CD8-positive, alpha-beta memory T cell (primary cell): ENCODE measurements around the gene GPR137. TPM values are rescaled to one million over a fixed set of nuclear protein-coding genes. Genes with fewer than 3 reads are reported as not detected.

Source experiments
- CTCF ChIA-PET: fragments of 350-600 bp; sonication (Branson Sonifier 250); formaldehyde crosslinking; loops from one replicate; lab custom pipeline; 2021; ENCODE audit warnings: antibody characterized with exemption; lab: Charles Lee
- POLR2A ChIA-PET: fragments of 350-600 bp; sonication (Branson Sonifier 250); formaldehyde crosslinking; loops from one replicate; lab custom pipeline; 2021; ENCODE audit warnings: antibody characterized with exemption; lab: Charles Lee
- DNase-seq, 5 donors: peaks; one replicate each; pipeline versions ENCODE4 v3.0.0 to v3.0.0-alpha.2; 2020 to 2022; ENCODE audit warnings: mixed read lengths in 1 of 5
- H3K27ac ChIP-seq: one replicate; pipeline ENCODE4 v1.7.0; 2013; ENCODE audit warnings: low read depth, mild to moderate bottlenecking, low read length, moderate library complexity
- H3K27me3 ChIP-seq: 2 replicates; pipeline ENCODE4 v1.7.0; 2013; ENCODE audit warnings: low read length, mild to moderate bottlenecking; ENCODE audit not compliant: insufficient read depth, poor library complexity, severe bottlenecking
- H3K36me3 ChIP-seq: 2 replicates; pipeline ENCODE4 v1.7.0; 2013; ENCODE audit warnings: mild to moderate bottlenecking, low read length, moderate library complexity; ENCODE audit not compliant: insufficient read depth
- H3K4me1 ChIP-seq: 2 replicates; pipeline ENCODE4 v1.7.0; 2013; ENCODE audit warnings: mild to moderate bottlenecking, low read length, moderate library complexity; ENCODE audit not compliant: insufficient read depth
- H3K4me3 ChIP-seq: 2 replicates; pipeline ENCODE4 v1.7.0; 2013; ENCODE audit warnings: mild to moderate bottlenecking, low read length
- H3K9me3 ChIP-seq: 2 replicates; pipeline ENCODE4 v1.7.0; 2013; ENCODE audit warnings: mild to moderate bottlenecking, low read length
- H3K27ac Mint-ChIP-seq, 8 donors: one replicate each; pipeline ENCODE4 v1.8.0; 2020 to 2021; ENCODE audit warnings: mixed read lengths in 8 of 8, mild to moderate bottlenecking in 6 of 8, inconsistent platforms in 3 of 8, moderate library complexity in 3 of 8
- H3K27me3 Mint-ChIP-seq, 2 donors: one replicate each; pipeline ENCODE4 v1.8.0; 2020 to 2021; ENCODE audit warnings: mixed read lengths in 2 of 2, mild to moderate bottlenecking in 1 of 2, moderate library complexity in 1 of 2
- H3K36me3 Mint-ChIP-seq, 3 donors: one replicate each; pipeline ENCODE4 v1.8.0; 2020 to 2021; ENCODE audit warnings: mixed read lengths in 3 of 3, inconsistent platforms in 1 of 3, mild to moderate bottlenecking in 1 of 3
- H3K4me1 Mint-ChIP-seq, 3 donors: one replicate each; pipeline ENCODE4 v1.8.0; 2020 to 2021; ENCODE audit warnings: mixed read lengths in 3 of 3, inconsistent platforms in 1 of 3, mild to moderate bottlenecking in 1 of 3
- H3K4me3 Mint-ChIP-seq, 7 donors: one replicate each; pipeline ENCODE4 v1.8.0; 2020 to 2021; ENCODE audit warnings: mixed read lengths in 7 of 7, mild to moderate bottlenecking in 6 of 7, moderate library complexity in 4 of 7, inconsistent platforms in 2 of 7
- H3K9me3 Mint-ChIP-seq, 5 donors: one replicate each; pipeline ENCODE4 v1.8.0; 2020 to 2022; ENCODE audit warnings: mixed read lengths in 5 of 5, mild to moderate bottlenecking in 3 of 5, moderate library complexity in 2 of 5, inconsistent platforms in 1 of 5
- polyA plus RNA-seq: library from polyadenylated mRNA; unstranded; fragments of 300-500 nt; fragmentation: Illumina TruSeq; gene quantifications from one replicate; pipeline ENCODE4 v1.2.3, GENCODE V29; 2021
- total RNA-seq, 2 experiments: library from RNA; stranded (reverse); gene quantifications; one replicate each; pipeline ENCODE4 v1.2.3, GENCODE V29; 2021

GPR137 gene
- total and polyA plus RNA-seq, 3 experiments from 2014 or later = 9.1 to 65.0 (median 64.2) TPM

DNA sequence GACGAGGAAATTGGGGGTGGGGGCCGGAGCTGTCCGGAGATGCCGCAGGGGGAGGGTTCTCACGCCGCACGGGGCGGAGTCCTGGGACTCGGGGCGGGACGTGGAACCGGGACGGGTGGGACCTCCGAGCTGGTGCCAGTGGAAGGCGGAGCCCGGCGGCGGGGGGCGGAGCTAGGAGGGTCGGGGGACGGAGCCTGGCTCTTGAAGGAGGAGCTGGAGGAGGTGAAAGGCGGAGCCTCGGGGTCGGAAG lies 44.5 kb upstream of the GPR137 start:
- no peaks in the 10 kb centered on the region for H3K27me3 ChIP-seq
- Mint-ChIP-seq H3K27me3 (no peaks in the 10 kb centered on the region), H3K4me3 (peak overlapping the region; percentile 87 to 97 (median 90)), H3K9me3 (no peaks in the 10 kb centered on the region), H3K36me3 (peaks cover 0 to 39% (median 0%) of the 10 kb centered on the region in 3 donors), H3K4me1 (peaks cover 22 to 65% (median 26%) of the 10 kb centered on the region in 3 donors), H3K27ac (peak overlapping the region; percentile 99 to 100 (median 100))
- no peaks in the 10 kb centered on the region for H3K9me3 ChIP-seq
- peaks cover 39% of the 10 kb centered on the region for H3K4me1 ChIP-seq
- H3K27ac ChIP-seq = peak overlapping the region; percentile 99
- ChIA-PET POLR2A (interaction anchor here (0.6 to 2.5 kb wide), 13 partner anchors 9 to 947 kb away, joined by 3 to 35 read pairs (median 5); partner anchors contain the start of genes CATSPERZ, ESRRA, FERMT3 and NUDT22), CTCF (interaction anchor here (0.6 to 13.4 kb wide), 11 partner anchors 9 to 77 kb away, joined by 3 to 124 read pairs (median 5); partner anchors contain the start of genes CATSPERZ, FERMT3, NUDT22 and PLCB3)
- DNase-seq = peak in 3 of 5 donors; percentile 100
- H3K36me3 ChIP-seq = no peaks in the 10 kb centered on the region
- H3K4me3 ChIP-seq = peak overlapping the region; percentile 76

DNA sequence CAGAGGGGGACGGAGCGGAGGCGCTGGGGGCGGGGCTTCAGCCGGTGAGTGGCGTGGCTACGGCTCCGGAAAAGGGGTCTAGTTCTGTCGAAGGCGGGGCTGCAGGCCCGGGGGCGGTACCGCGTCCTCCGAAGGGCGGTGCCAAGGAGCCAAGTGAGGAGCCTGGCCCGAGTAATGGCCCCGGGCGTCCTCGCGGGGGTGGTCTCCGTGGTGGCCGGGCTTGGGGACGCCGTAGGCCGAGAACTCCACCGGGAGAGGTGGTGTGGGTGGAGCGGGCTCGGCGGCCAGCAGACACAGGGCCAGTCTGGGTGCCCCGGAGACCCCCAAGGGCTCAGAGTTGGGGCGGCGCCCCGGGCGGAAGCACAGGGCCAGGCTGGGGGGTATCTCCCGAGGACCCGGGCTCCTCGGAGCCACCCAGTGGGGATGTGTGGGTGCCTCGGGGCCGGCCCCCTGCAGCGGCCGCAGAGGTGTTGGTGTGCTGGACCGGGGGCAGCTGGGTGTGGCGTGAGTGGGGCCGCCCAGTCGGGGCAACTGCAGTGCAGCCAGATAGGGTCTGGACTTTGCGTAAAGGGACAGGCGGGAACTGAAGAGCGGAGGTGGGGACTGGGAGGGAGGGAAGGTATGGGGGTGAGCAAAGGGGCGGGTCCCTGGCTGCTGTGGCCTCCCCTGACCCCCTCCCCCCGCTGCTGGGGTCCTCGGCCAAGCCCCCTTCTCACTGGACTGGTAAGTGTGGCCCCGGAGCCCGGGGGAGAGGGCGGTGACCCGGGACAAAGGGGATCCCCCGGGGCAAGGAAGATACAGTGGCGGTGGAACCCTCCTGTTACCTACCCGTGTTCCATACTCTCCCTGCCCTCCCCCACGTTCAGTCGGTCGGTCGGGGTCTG lies 43.9 kb upstream of the GPR137 start:
- Mint-ChIP-seq H3K4me3 (peak overlapping the region; percentile 87 to 97 (median 90)), H3K4me1 (peaks cover 23 to 67% (median 26%) of the 10 kb centered on the region in 3 donors)

GRCh38 chr11:64243236-64243854 lies 42.3 kb upstream of the GPR137 start:
- no peak for DNase-seq
- no peaks in the 10 kb centered on the region for H3K27me3 Mint-ChIP-seq
- peaks cover 27 to 71% (median 30%) of the 10 kb centered on the region in 3 donors for H3K4me1 Mint-ChIP-seq
- peaks cover 0 to 26% (median 0%) of the 10 kb centered on the region in 3 donors for H3K36me3 Mint-ChIP-seq
- H3K36me3 ChIP-seq = no peaks in the 10 kb centered on the region
- no peak overlapping the region for H3K27ac ChIP-seq
- peak overlapping the region in 7 of 8 donors; percentile 29 to 93 (median 76) for H3K27ac Mint-ChIP-seq
- no peaks in the 10 kb centered on the region for H3K9me3 Mint-ChIP-seq
- CTCF ChIA-PET = interaction anchor here (1.5 to 13.4 kb wide), 5 partner anchors 9 to 61 kb away, joined by 5 to 124 read pairs (median 12); partner anchors contain the start of genes CATSPERZ and FERMT3
- no peaks in the 10 kb centered on the region for H3K27me3 ChIP-seq
- peak overlapping the region; percentile 49 to 90 (median 87) for H3K4me3 Mint-ChIP-seq
- H3K4me1 ChIP-seq = peaks cover 39% of the 10 kb centered on the region
- H3K9me3 ChIP-seq = no peaks in the 10 kb centered on the region
- POLR2A ChIA-PET = interaction anchor here (1.0 kb wide), 1 partner anchor 37 kb away, joined by 3 read pairs; no protein-coding TSS in a partner anchor
- no peak overlapping the region for H3K4me3 ChIP-seq

More for the DNA sequence above, 43.9 kb upstream of the GPR137 start:
- POLR2A ChIA-PET = interaction anchor here (0.6 to 2.5 kb wide), 15 partner anchors 8 to 946 kb away, joined by 3 to 35 read pairs (median 4); partner anchors contain the start of genes CATSPERZ, ESRRA, FERMT3 and NUDT22
- no peaks in the 10 kb centered on the region for H3K27me3 Mint-ChIP-seq
- H3K27ac Mint-ChIP-seq = peak overlapping the region; percentile 99 to 100 (median 100)
- no peaks in the 10 kb centered on the region for H3K9me3 Mint-ChIP-seq
- peak overlapping the region; percentile 76 for H3K4me3 ChIP-seq
- DNase-seq = peak in 2 of 5 donors; percentile 99 to 100
- H3K36me3 Mint-ChIP-seq = peaks cover 0 to 39% (median 0%) of the 10 kb centered on the region in 3 donors
- peaks cover 39% of the 10 kb centered on the region for H3K4me1 ChIP-seq
- peak overlapping the region; percentile 99 for H3K27ac ChIP-seq
- H3K9me3 ChIP-seq = no peaks in the 10 kb centered on the region
- H3K36me3 ChIP-seq = no peaks in the 10 kb centered on the region
- H3K27me3 ChIP-seq = no peaks in the 10 kb centered on the region
- CTCF ChIA-PET = interaction anchor here (0.6 to 13.4 kb wide), 13 partner anchors 9 to 76 kb away, joined by 3 to 124 read pairs (median 5); partner anchors contain the start of genes CATSPERZ, FERMT3, NUDT22 and PLCB3

- ChIA-PET POLR2A (interaction anchor here (1.0 to 1.4 kb wide), 2 partner anchors 18 to 38 kb away, joined by 3 to 9 read pairs; partner anchors contain the start of gene NUDT22), CTCF (interaction anchor here (1.5 to 13.4 kb wide), 5 partner anchors 8 to 60 kb away, joined by 5 to 124 read pairs (median 12); partner anchors contain the start of genes CATSPERZ and FERMT3)
- no peaks in the 10 kb centered on the region for H3K27me3 Mint-ChIP-seq
- H3K4me1 Mint-ChIP-seq = peaks cover 27 to 65% (median 31%) of the 10 kb centered on the region in 3 donors
- H3K27ac ChIP-seq = no peak overlapping the region
- H3K36me3 Mint-ChIP-seq = peaks cover 0 to 20% (median 0%) of the 10 kb centered on the region in 3 donors
- no peak for DNase-seq
- H3K27me3 ChIP-seq = no peaks in the 10 kb centered on the region
- H3K36me3 ChIP-seq = no peaks in the 10 kb centered on the region
- H3K27ac Mint-ChIP-seq = peak overlapping the region in 5 of 8 donors; percentile 58 to 93 (median 79)
- peak overlapping the region in 6 of 7 donors; percentile 27 to 88 (median 72) for H3K4me3 Mint-ChIP-seq
- H3K4me1 ChIP-seq = peaks cover 39% of the 10 kb centered on the region
- H3K4me3 ChIP-seq = no peak overlapping the region
- no peaks in the 10 kb centered on the region for H3K9me3 Mint-ChIP-seq
- H3K9me3 ChIP-seq = no peaks in the 10 kb centered on the region
These were observed 41.5 kb upstream of the GPR137 start for GRCh38 chr11:64244107-64244506.

- DNase-seq = no peak
- CTCF ChIA-PET = interaction anchor here (1.0 to 13.4 kb wide), 5 partner anchors 13 to 58 kb away, joined by 3 to 124 read pairs (median 62); partner anchors contain the start of genes CATSPERZ, ESRRA, FERMT3 and NUDT22
- peak overlapping the region; percentile 66 for H3K4me3 ChIP-seq
- no peaks in the 10 kb centered on the region for H3K36me3 ChIP-seq
- H3K27ac ChIP-seq = peak overlapping the region; percentile 67
- Mint-ChIP-seq H3K4me1 (peaks cover 28 to 62% (median 28%) of the 10 kb centered on the region in 3 donors), H3K27ac (peak overlapping the region in 7 of 8 donors; percentile 45 to 99 (median 89)), H3K36me3 (peaks cover 0 to 20% (median 0%) of the 10 kb centered on the region in 3 donors), H3K9me3 (no peaks in the 10 kb centered on the region), H3K4me3 (peak overlapping the region in 6 of 7 donors; percentile 83 to 94 (median 87)), H3K27me3 (no peaks in the 10 kb centered on the region)
- peaks cover 36% of the 10 kb centered on the region for H3K4me1 ChIP-seq
- H3K27me3 ChIP-seq = no peaks in the 10 kb centered on the region
- no peaks in the 10 kb centered on the region for H3K9me3 ChIP-seq
- POLR2A ChIA-PET = interaction anchor here (0.6 to 4.3 kb wide), 9 partner anchors 12 to 1572 kb away, joined by 5 to 44 read pairs (median 9); partner anchors contain the start of genes DNAJC4, ESRRA, FERMT3 and NUDT22
These were observed 40.7 kb upstream of the GPR137 start for GRCh38 chr11:64244966-64245365.

DNA sequence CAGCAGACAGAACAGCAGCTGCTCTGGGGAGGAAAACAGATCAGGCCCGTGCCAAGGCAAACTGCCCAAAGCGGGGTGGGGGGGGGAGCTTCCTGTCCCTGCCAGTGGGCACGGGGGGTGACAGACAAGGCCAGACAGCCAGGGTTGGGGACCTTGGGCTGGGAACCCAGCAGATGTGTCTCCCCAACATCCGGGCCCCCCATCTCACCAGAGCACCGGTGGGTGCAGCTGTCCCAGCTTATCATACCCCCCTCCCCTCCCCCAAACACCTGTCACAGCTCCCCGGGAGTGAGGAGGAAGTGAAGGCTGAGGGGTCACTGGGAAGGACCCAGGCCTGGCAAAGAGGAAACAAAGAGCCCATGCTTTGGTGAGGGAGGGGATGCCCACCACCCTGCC lies 40.2 kb upstream of the GPR137 start:
- Mint-ChIP-seq H3K4me1 (peaks cover 24 to 59% (median 26%) of the 10 kb centered on the region in 3 donors), H3K27ac (peak overlapping the region; percentile 79 to 99 (median 88))
- POLR2A ChIA-PET = interaction anchor here (0.9 to 4.3 kb wide), 9 partner anchors 11 to 72 kb away, joined by 5 to 44 read pairs (median 9); partner anchors contain the start of genes DNAJC4, ESRRA, FERMT3 and NUDT22

More for the DNA sequence above, 40.2 kb upstream of the GPR137 start:
- Histone ChIP-seq H3K4me3 (peak overlapping the region; percentile 66), H3K27ac (peak overlapping the region; percentile 67), H3K27me3 (no peaks in the 10 kb centered on the region), H3K9me3 (no peaks in the 10 kb centered on the region), H3K4me1 (peaks cover 33% of the 10 kb centered on the region), H3K36me3 (no peaks in the 10 kb centered on the region)
- Mint-ChIP-seq H3K36me3 (peaks cover 0 to 20% (median 0%) of the 10 kb centered on the region in 3 donors), H3K4me3 (peak overlapping the region; percentile 83 to 94 (median 86)), H3K9me3 (no peaks in the 10 kb centered on the region), H3K27me3 (no peaks in the 10 kb centered on the region)
- CTCF ChIA-PET = interaction anchor here (1.0 to 13.4 kb wide), 7 partner anchors 8 to 58 kb away, joined by 3 to 124 read pairs (median 6); partner anchors contain the start of genes CATSPERZ, ESRRA, FERMT3 and NUDT22
- peak in 4 of 5 donors; percentile 56 to 84 (median 64) for DNase-seq
